GM18868 (cell line): ENCODE measurements around the gene MICALL1.
"Not testable (repeated sequence)": the region's sequence is repeated elsewhere in the genome, so short reads cannot be mapped to it uniquely, and the experiment has no call there.

Experiments
- ATAC-seq: cut with Tn5 transposase; IDR thresholded peaks from one replicate; pipeline ENCODE4 v1.9.1; 2021; ENCODE audit warnings: mild to moderate bottlenecking, moderate library complexity; ENCODE audit not compliant: unreplicated experiment

Gene MICALL1

GRCh38 chr22:37929390-37929789 lies 23.3 kb downstream of the MICALL1 start:
- ATAC-seq: no peak

- no peak for ATAC-seq
Measured at GRCh38 chr22:37930270-37930951, 24.3 kb downstream of the MICALL1 start.

GRCh38 chr22:37930952-37931440 lies 24.9 kb downstream of the MICALL1 start:
- no peak for ATAC-seq

- no peak for ATAC-seq
Measured at GRCh38 chr22:37931893-37932389, 25.8 kb downstream of the MICALL1 start.

GRCh38 chr22:37932401-37932800 lies 26.3 kb downstream of the MICALL1 start:
- no peak for ATAC-seq

GRCh38 chr22:37932821-37933578 lies 26.9 kb downstream of the MICALL1 start:
- no peak for ATAC-seq

GRCh38 chr22:37933711-37934376 lies 27.7 kb downstream of the MICALL1 start:
- ATAC-seq: peak; percentile 86

- ATAC-seq: no peak
Measured at GRCh38 chr22:37940698-37941376, 34.7 kb downstream of the MICALL1 start.

GRCh38 chr22:37942133-37942532 lies 36.0 kb downstream of the MICALL1 start:
- no peak for ATAC-seq

GRCh38 chr22:37943136-37943824 lies 37.2 kb downstream of the MICALL1 start:
- no peak for ATAC-seq

GRCh38 chr22:37943825-37944198 lies 37.7 kb downstream of the MICALL1 start:
- no peak for ATAC-seq

GRCh38 chr22:37944423-37944822 lies 38.3 kb downstream of the MICALL1 start:
- not testable (repeated sequence) for ATAC-seq

GRCh38 chr22:37947142-37947795 lies 41.2 kb downstream of the MICALL1 start:
- not testable (repeated sequence) for ATAC-seq

GRCh38 chr22:37951305-37951704 lies 45.2 kb downstream of the MICALL1 start:
- ATAC-seq: no peak

GRCh38 chr22:37952629-37953028 lies 46.5 kb downstream of the MICALL1 start:
- ATAC-seq: not testable (repeated sequence)

GRCh38 chr22:37953062-37953436 lies 47.0 kb downstream of the MICALL1 start:
- no peak for ATAC-seq

GRCh38 chr22:37953437-37954179 lies 47.5 kb downstream of the MICALL1 start, which contains the start of the genes C22orf23 and POLR2F:
TSS of gene C22orf23 (minus strand) at chr22:37953601. CDS start at chr22:37953149, 452 bp downstream.
TSS of gene POLR2F (plus strand) at chr22:37953699. CDS start at chr22:37953788, 89 bp downstream.
- ATAC-seq: peak; percentile 80

- no peak for ATAC-seq
Measured at GRCh38 chr22:37954686-37955085, 48.6 kb downstream of the MICALL1 start.
